GM13977 (cell line): ENCODE results near the gene WASL.
"Not testable (repeated sequence)": the region's sequence is repeated elsewhere in the genome, so short reads cannot be mapped to it uniquely, and the experiment has no call there.

Experiments used
- DNase-seq: peaks from one replicate; pipeline ENCODE4 v3.0.0; 2012; ENCODE audit warnings: low spot score
- in situ Hi-C: fragments of 300-500 bp; cut with MboI; formaldehyde crosslinking; loops from one replicate; pipeline ENCODE4 v1.12.0; 2022; ENCODE audit warnings: low sequenced_read_pairs, low pct_unique_long_range_greater_than_20kb, mixed read lengths, inconsistent platforms; ENCODE audit not compliant: unreplicated experiment
- TF ChIP-seq, protein P1 (sequence below): IDR thresholded peaks from 2 replicates; pipeline ENCODE4 v1.5.1; 2012; ENCODE audit warnings: mild to moderate bottlenecking, control low read depth; ENCODE audit not compliant: insufficient read depth; ENCODE audit errors: extremely low read depth, missing control alignments

WASL gene

DNA sequence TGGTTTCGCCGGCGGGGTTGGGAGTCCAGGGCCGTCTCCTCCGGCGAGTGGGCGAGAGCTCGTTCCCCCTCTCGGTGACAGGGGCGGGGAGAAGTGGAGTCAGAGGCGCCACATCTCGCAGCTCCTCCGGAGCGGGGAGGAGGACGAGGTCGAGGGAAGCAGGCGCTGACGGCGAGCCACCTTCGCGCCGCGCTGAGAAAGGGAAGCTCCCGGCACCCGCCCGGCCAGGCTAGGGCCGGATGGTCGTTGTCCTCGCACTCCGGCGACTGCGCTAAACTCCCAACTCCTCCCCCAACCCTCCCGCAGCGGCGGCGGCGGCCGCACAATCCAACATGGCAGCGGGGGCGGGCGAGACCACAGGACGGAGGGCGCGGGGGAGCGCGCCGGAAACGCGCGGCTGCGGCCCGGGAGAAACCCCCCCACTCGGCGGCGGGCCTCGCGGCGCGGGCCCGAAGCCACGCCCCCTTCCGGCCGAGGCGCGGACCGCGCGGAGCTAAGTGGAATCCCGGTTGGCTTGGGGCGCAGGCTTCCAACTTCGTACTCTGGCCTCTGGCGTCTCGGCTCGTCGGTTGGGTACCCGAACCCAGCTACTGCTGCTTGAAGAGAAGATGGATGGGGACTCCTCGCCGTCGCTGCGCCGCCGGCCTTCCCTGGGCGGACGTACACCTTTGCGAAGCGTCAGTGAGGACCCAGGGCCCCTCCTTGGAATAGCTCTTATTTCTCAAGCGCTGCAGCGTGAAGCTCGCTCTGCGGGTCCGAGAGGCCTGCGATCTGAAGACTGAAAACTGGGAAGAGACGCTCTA is at the start of gene WASL:
TSS of gene WASL (minus strand) at position 270 of the 803 bp plus-strand sequence. CDS start at position 1, 269 bp downstream.
- DNase-seq, result peak; percentile 92
- TF ChIP-seq, protein P1, sequence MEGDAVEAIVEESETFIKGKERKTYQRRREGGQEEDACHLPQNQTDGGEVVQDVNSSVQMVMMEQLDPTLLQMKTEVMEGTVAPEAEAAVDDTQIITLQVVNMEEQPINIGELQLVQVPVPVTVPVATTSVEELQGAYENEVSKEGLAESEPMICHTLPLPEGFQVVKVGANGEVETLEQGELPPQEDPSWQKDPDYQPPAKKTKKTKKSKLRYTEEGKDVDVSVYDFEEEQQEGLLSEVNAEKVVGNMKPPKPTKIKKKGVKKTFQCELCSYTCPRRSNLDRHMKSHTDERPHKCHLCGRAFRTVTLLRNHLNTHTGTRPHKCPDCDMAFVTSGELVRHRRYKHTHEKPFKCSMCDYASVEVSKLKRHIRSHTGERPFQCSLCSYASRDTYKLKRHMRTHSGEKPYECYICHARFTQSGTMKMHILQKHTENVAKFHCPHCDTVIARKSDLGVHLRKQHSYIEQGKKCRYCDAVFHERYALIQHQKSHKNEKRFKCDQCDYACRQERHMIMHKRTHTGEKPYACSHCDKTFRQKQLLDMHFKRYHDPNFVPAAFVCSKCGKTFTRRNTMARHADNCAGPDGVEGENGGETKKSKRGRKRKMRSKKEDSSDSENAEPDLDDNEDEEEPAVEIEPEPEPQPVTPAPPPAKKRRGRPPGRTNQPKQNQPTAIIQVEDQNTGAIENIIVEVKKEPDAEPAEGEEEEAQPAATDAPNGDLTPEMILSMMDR, result no peak
- in situ Hi-C loops, result no loop called here

DNA sequence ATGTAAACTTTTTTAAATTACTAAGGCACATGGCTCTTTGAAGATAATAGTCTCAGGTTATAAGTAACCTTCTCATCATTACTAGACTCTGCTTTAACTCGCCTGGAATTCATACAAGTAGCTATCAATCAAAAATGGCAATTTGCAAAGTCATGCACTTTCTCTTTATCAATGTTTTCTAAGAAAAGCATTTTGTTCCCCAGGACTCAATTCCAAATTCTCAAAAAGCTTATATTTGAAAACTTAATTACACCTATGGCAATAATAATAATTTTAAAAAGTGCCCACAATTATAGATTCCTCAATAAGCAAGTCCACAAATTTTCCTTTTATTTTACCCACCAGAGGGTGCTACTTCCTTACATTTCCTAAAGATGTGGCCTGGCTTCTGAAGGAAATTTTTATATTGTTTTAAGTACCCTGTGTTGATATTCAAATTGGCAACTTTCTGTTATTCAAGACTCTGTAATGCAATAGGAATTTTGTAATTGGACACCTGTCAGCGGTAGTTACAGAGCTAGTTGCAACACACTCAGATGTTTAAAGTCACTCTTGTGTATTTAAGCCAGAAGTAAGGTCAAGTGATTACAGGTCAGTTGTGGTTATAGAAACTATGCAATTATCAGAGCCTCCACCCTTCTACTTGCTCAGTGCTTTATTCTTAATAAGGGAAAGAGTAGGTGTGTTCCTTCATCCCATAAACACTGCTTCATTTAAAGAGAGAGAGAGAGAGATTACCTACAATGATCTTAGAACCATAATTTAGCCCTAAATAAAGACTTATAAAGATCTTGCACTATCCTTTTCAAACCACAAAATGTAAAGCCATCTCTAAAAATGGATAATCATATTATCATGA is 49.1 kb upstream of the WASL start:
- peak; percentile 12 for DNase-seq
- in situ Hi-C loops, result no loop called here
- TF ChIP-seq, protein P1, result peak; percentile 48

DNA sequence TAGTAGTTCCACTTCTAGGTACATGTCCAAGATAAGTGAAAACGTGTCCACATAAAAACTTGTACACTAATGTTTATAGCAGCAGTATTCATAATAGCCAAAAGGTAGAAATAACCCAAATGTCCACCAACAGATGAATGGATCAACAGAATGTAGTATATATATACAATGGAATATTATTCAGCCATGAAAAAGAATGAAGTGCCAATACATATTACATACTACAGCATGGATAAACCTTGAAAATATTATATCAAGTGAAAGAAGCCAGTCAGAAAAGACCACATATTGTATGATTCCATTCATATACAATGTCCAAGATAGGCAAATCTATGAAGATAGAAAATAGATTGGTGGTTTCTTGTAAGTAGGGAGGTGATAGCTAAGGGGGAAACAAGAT is 47.8 kb upstream of the WASL start:
- no peak for DNase-seq
- TF ChIP-seq, protein P1, result no peak
- in situ Hi-C loops, result no loop called here

DNA sequence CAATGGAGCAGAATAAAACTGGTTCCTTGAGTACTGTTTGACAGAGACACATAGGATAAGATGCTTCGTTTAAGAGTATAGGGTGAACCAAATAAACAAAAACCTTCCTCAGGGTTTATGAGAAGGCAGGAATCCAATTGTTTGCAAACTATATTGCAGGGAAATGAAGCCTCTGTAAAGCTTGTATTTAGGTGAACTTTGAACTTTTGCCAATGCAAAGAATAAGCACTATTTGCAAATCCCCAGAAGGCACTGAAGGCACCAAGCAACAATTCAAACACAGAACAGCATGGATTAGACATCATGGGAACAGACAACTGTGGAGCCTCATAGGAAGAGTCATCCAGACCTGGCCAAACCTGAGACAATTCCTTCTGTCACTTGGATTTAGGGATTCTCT is 47.1 kb upstream of the WASL start:
- in situ Hi-C loops, result no loop called here
- TF ChIP-seq, protein P1, result no peak
- DNase-seq, result no peak

DNA sequence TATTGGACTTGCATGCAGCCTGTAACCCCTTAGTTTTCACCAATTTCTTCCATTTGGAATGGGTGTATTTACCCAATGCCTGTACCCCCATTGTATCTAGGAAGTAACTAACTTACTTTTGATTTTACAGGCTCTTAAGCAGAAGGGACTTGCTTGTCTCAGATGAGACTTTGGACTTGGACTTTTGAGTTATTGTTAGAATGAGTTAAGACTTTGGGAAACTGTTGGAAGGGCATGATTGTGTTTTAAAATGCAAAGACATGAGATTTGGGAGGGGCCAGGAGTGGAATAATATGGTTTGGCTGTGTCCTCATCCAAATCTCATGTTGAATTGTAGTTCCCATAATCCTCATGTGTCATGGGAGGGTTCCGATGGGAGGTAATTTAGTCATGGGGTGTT is 46.3 kb upstream of the WASL start:
- in situ Hi-C loops, DNase-seq: not testable (repeated sequence)

DNA sequence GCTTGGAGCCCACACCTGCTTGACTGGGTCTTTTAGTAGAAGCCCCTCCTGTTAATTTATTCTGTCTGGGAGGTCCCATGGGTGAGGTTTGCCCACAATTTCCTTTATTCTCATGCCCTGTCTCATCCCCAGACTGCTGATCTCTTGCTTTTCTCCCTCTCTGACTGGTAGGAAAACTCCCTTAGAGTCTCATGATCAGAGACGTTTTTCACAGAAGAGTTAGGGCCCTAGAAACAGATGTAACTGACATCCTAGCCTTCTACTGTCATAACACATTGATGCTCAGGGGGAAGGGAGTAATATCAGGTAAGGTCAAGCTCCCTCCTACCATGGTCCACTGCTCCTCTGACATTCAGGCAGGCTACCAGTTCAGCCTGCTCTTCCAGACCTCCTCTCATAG is 43.7 kb upstream of the WASL start:
- no peak for DNase-seq
- in situ Hi-C loops, result no loop called here
- TF ChIP-seq, protein P1, result no peak

DNA sequence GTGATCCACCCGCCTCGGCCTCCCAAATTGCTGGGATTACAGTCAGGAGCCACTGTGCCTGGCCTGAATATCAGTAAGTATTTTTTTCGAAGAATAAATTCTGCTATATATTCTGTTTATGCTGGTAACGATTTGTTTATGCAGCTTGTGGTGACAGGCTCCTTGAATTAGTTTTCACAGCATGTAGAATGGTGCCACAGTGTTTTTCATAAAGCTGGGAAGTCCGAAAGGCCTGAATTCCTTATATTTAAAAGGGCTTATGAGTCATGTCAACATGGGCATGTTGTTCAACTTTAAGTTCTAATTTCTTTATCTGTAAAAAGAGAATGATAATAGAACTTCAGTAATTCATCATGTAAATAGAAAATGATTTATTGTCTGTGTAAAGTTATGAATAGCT is 42.2 kb upstream of the WASL start:
- in situ Hi-C loops, result no loop called here
- no peak for DNase-seq
- TF ChIP-seq, protein P1, result no peak
